GM19035 (cell line): ENCODE data around the gene CARMIL1.
"Not testable (repeated sequence)": the region's sequence is repeated elsewhere in the genome, so short reads cannot be mapped to it uniquely, and the experiment has no call there.

Experiments used
- ATAC-seq: cut with Tn5 transposase; IDR thresholded peaks from one replicate; pipeline ENCODE4 v1.9.1; 2021; ENCODE audit not compliant: unreplicated experiment

The CARMIL1 gene

DNA sequence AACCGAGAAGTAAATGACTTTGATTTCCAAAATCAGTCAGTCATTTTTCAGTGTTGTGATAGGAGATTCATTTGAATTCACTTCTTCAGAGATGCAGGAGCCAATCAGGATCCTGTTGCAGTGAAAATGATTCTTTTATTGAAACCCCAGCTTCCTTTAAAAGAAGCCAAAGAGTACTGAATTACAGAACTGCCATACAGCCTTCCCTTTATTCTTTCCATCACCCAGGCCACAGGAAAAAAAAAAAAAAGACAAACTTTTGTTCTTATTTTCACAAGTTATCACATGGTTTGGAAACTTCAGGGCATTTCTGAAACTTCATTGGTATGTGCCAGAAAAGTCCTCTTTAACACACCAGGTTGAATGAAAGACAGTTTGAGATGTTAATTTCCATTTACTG, 1.8 kb upstream of the CARMIL1 start:
- no peak for ATAC-seq

DNA sequence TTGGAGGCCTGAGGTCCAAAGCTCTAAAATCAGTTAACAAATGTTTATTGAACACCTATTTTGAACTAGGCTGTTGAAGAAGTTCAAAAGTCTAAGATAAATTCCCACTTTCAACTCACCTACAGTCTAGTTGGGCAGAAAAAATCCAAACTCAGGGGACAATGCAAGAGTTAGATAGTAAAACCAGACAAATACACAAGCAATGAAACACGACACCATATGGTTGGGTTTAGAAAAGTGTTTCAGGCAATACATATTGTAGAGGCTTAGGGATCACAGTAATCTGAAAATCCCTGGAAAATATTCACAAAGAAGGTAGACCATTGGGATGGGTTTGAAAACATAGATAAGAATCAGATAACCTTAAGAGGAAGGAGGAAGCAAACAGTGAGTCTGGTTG, 1.3 kb upstream of the CARMIL1 start:
- no peak for ATAC-seq

DNA sequence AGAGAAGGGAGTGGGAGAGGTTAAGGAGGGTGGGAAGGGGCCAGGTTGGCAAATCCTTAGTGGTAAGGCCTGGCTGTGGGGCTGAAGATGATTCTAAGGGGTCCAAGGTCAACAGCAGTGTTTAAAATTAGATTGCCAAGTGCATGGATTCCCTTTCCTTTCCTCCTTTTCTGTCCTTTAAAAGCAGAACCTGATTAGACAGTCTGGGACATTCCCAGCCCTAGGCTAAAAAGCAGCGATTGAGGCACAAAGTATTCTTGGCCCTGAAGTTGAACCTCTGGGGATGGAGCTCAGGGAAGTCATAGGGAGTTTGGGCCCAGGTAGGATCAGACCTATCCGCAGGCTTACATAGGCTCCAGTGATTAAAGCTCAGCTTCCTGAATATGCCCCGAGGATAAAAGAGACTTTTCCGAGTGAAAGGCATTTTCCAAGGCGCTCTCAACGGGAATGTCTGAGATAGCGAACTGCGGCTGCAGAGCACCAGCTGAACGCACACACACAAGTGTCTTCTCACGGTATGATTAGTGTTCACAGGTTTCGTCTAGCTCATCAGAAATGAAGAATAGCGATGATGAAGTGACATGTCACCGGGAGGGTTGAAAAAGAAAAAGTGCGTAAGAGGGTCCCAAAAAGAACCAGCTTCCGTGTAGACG, 787 bp upstream of the CARMIL1 start:
- ATAC-seq = peak; percentile 27

- no peak for ATAC-seq
These were observed 672 bp downstream of the CARMIL1 start for GRCh38 chr6:25279748-25280343.

DNA sequence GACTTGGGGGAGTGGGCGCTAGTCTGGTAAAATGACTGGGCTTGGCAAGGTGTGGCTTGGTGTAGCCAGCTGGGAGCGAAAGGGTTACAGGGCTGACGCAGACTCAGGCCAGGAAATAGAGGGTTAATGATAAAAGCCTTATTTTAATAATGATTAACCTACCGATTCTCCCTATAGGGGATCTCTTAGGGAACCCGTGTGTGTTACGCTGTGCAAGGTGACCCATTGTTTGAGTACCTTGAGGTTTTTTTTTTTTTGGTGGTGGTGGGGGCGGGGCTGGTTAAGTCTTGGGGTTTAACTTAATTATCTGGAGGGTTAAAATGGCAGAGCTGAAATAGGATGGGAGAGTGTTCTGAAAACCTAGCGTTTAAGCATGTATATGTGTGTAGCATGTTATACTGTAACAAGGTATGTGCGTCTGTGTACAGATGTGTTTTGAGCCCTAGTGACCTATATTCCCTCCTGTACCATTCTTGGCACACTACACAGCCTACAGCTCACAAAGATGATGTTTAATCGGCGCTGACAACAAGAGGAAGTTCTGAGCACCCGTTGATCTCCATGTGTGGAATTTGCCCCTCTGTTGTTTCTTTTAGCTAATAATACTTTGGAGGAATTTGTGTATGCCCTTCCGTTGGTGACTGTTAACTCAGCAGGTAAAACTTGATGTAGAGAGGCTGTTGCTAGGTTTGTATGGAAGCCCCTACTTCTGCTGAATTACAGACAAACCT, 1.3 kb downstream of the CARMIL1 start:
- no peak for ATAC-seq

- ATAC-seq = no peak
These were observed 7.7 kb downstream of the CARMIL1 start for GRCh38 chr6:25286891-25287290.

- no peak for ATAC-seq
These were observed 8.8 kb downstream of the CARMIL1 start for GRCh38 chr6:25287941-25288340.

GRCh38 chr6:25288518-25288917, 9.3 kb downstream of the CARMIL1 start:
- ATAC-seq = no peak

DNA sequence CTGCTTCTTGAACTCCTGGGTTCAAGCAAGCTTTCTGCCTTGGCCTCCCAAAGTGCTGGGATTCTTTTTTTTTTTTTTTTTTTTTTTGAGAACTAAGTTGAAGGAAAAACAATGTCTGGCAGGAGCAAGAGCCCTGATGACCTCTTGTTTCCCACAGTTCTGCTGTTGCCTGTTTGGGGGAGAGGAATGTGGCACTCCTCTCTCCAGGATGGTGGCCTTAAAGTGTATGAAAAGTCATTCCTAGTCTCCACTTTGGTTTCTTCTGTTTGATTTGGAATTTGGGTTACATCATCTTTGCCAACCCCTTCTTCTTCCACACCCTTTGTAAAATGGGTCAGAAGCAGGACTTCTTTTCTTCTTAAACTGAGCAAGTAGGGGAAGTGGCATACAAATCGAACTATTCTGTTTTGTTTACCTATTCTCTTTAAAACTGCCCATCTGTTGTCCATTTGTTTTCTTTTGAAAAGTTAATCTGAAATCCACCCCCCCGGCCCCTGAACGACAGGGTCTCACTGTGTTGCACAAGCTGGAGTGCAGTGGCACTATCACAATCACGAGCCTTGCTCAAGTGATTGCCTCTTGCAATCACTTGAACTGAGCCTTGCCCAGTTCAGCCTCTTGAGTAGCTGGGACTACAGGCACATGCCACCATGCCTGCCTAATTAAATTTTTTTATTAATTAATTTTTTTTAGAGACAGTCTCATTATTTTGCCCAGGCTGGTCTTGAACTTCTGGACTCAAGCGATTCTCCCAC, 11.3 kb downstream of the CARMIL1 start:
- ATAC-seq = no peak

DNA sequence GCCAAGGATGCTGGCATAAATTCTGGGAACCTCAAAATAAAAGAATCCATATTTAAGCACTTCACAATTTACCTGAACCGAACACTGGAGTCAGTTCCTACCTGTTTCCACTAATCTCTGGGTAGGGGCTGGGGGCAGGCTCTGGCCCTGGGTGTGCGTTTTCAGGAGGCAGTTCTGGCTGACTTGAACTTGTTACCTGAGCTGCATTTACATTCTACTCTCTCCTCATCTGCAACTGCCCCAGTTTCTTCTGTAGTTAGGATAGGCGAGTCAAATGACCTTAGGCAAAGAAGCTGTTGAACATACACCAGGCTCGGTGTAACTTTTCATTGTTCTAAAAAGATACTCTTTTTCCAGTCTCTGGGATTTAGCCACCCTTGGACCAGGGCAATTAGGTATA, 13.2 kb downstream of the CARMIL1 start:
- ATAC-seq = no peak

- ATAC-seq = no peak
These were observed 16.5 kb downstream of the CARMIL1 start for GRCh38 chr6:25295651-25296050.

GRCh38 chr6:25296217-25296905, 17.2 kb downstream of the CARMIL1 start:
- no peak for ATAC-seq

DNA sequence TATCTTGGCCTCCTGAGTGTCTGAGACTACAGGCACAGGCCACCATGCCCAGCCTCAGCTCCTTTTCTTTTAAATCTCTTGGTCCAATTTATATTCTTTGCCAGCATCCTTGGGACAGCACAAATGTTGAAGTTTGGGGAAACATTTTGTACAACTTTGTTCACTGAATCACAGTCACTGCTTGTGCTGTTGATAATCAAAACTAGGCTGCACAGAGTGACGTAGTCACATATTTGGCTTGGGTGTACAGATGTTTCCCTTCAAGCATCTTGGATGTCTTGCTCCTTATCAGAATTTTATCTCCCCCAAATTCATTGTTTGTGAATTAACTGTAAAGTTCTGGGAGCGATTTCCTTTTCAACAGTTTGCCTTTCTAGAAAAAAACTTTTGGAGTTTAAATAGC, 17.9 kb downstream of the CARMIL1 start:
- no peak for ATAC-seq

DNA sequence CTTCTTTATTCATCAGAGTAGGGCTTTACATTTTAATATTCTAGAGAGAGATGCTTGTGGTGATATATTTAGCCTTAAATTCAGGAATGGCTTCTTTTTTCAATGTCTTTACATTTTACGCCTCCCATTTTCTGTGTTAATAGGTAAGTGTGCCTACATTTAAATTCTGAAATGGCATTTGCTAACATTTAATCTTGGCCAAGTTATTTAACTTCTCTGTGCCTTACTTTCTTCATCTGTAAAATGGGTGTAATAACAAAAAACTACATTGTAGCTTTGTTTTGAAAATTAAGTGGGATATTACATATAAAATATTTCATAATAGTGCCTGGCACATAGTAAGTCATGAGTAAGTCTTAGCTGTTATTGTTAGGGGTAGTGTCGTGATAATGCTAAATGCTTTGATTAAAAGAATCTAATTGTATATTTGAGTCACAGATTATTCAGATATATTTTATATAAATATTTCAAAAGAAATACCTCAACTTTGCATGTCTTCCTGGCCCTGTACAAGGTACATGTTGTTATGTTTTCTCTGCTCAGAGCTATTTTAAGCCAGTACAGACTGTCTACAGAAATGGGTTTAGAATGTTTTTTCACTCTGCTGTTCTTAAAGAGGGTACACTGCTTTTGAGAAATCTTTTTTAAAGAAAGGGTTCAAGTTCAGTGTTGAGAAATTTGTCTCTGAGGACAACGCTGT, 18.8 kb downstream of the CARMIL1 start:
- no peak for ATAC-seq

DNA sequence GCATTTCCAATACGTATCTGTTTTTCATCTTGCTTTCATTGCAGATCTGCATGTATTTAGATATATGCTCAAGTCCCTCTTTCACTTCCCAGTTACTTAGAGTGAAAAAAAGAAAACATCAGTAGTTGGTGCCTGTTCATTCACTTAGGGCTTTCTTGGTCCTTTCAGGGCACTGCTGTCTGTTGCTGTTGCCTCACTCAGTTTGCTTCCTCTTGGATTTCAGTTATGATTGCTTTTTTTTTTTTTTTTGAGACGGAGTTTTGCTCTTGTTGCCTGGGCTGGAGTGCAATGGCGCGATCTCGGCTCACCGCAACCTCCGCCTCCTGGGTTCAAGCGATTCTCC, 19.3 kb downstream of the CARMIL1 start:
- not testable (repeated sequence) for ATAC-seq

GRCh38 chr6:25301362-25301761, 22.2 kb downstream of the CARMIL1 start:
- ATAC-seq = no peak

GRCh38 chr6:25302151-25302550, 23.0 kb downstream of the CARMIL1 start:
- ATAC-seq = no peak

GRCh38 chr6:25302677-25303128, 23.5 kb downstream of the CARMIL1 start:
- no peak for ATAC-seq

GRCh38 chr6:25303254-25303653, 24.1 kb downstream of the CARMIL1 start:
- ATAC-seq = no peak

DNA sequence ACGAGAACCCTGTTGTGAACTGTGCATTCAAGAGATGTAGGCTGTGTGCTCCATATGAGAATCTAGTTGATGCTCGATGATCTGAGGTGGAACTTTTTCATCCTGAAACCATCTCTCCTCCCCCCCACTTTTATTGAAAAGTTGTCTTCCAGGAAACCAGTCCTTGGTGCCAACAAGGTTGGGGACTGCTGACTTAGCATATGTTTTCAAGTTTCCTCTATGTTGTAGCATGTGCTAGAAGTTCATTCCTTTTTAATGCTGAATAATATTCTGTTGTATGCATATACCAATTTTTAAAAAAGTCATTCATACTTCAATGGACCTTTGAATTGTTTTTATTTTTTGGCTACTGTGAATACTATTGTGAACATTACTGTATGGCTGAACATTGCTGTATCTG, 27.2 kb downstream of the CARMIL1 start:
- no peak for ATAC-seq
